Measurements from ENCODE around the gene ZP3.
"Not testable (repeated sequence)": the region's sequence is repeated elsewhere in the genome, so short reads cannot be mapped to it uniquely, and the experiment has no call there.

The ZP3 gene

GRCh38 chr7:76393116-76394031 lies 31.4 kb upstream of the ZP3 start:
- Histone ChIP-seq H3K4me3 (ENCODE audit: severe bottlenecking) (peak overlapping the region; percentile 46), H3K27ac (ENCODE audit: poor library complexity, severe bottlenecking) (peak overlapping the region; percentile 54)
- peak; percentile 89 for DNase-seq (ENCODE audit: low spot score)

DNA sequence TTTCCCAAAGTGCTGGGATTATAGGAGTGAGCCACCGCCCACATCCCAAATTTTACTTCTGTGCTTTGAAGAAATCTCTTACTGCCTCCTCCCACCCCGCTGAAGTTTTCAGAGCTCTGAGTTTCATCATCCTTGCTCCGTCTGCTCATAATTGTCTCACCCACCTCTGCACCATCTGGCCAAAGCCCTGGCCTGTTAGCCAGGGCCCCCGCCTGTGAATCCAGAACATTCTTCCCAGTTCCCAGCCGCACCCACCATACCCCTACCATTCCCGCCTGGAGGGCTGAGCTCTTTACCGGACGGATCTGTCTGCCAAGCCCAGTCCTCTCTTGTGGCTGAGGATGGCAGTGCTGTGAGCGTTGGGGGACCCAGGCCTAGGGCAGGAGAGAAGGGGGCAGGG lies 29.8 kb upstream of the ZP3 start:
- DNase-seq (ENCODE audit: low spot score): no peak
- H3K27ac ChIP-seq (ENCODE audit: poor library complexity, severe bottlenecking): no peak overlapping the region
- no peak for TF ChIP-seq CTCF (IDR thresholded peaks at IDR 0.05; ENCODE audit: poor library complexity, severe bottlenecking)
- no peaks in the 10 kb centered on the region for H3K36me3 ChIP-seq (ENCODE audit: low read depth)
- H3K4me1 ChIP-seq (ENCODE audit: insufficient read depth, poor library complexity, severe bottlenecking): peaks cover 3% of the 10 kb centered on the region
- H3K4me3 ChIP-seq (ENCODE audit: severe bottlenecking): no peak overlapping the region
- no peak for ATAC-seq (ENCODE audit: low read depth)
- no peaks in the 10 kb centered on the region for H3K27me3 ChIP-seq (ENCODE audit: insufficient read depth, poor library complexity, severe bottlenecking)
- no peaks in the 10 kb centered on the region for H3K9me3 ChIP-seq (ENCODE audit: severe bottlenecking)

More at GRCh38 chr7:76393116-76394031, 31.4 kb upstream of the ZP3 start:
- Histone ChIP-seq H3K4me1 (ENCODE audit: insufficient read depth, poor library complexity, severe bottlenecking) (peaks cover 3% of the 10 kb centered on the region), H3K36me3 (ENCODE audit: low read depth) (no peaks in the 10 kb centered on the region), H3K9me3 (ENCODE audit: severe bottlenecking) (no peaks in the 10 kb centered on the region), H3K27me3 (ENCODE audit: insufficient read depth, poor library complexity, severe bottlenecking) (no peaks in the 10 kb centered on the region)
- no peak for TF ChIP-seq CTCF (IDR thresholded peaks at IDR 0.05; ENCODE audit: poor library complexity, severe bottlenecking)
- ATAC-seq (ENCODE audit: low read depth): peak; percentile 79

DNA sequence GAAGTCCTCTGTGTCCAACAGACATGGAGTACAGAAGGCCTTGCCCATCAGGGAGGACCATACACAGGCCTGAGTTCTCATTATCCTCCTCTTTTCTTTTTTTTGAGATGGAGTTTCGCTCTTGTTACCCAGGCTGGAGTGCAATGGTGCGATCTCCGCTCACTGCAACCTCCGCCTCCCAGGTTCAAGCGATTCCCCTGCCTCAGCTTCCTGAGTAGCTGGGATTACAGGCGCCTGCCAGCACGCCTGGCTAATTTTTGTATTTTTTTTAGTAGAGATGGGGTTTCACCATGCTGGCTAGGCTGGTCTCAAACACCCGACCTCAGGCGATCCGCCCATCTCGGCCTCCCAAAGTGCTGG lies 29.2 kb upstream of the ZP3 start:
- H3K4me1 ChIP-seq (ENCODE audit: insufficient read depth, poor library complexity, severe bottlenecking); DNase-seq (ENCODE audit: low spot score); H3K27me3 ChIP-seq (ENCODE audit: insufficient read depth, poor library complexity, severe bottlenecking); H3K4me3 ChIP-seq (ENCODE audit: severe bottlenecking); ATAC-seq (ENCODE audit: low read depth); H3K27ac ChIP-seq (ENCODE audit: poor library complexity, severe bottlenecking); H3K36me3 ChIP-seq (ENCODE audit: low read depth); H3K9me3 ChIP-seq (ENCODE audit: severe bottlenecking): not testable (repeated sequence)

DNA sequence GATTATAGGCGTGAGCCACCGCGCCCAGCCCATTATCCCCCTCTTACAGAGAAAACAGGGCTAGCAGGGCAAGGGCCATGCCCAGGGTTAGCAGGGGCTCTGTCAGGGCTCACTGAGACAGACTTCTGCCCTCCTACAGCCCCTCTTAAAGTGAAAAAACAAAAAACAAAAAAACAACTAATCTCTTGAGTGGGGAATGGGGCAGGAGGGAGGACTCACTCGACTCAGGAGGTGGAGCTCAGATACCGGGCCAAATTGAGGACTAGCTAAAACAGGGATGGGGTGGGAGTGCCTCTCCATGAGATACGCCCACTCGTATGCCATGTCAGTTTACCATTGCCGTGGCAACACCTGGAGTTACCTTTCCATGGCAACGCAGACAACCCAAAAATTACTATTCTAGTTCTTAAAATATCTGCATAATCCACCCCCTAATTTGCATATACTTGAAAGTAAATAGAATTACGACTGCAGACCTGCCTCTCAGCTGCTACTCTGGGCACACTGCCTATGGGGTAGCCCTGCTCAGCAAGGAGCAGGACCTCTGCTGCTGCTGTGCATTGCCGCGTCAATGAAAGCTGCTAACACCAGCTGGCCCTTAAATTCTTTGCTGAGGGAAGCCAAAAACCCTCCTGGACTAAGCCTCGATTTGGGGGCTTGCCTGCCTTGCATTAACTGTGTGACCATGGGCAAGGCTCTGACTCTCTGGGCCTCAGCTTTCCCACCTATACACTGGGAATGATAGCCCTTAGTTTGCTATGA lies 28.6 kb upstream of the ZP3 start:
- H3K27ac ChIP-seq (ENCODE audit: poor library complexity, severe bottlenecking): peak overlapping the region; percentile 38
- ATAC-seq (ENCODE audit: low read depth): no peak
- H3K27me3 ChIP-seq (ENCODE audit: insufficient read depth, poor library complexity, severe bottlenecking): no peaks in the 10 kb centered on the region
- peaks cover 3% of the 10 kb centered on the region for H3K4me1 ChIP-seq (ENCODE audit: insufficient read depth, poor library complexity, severe bottlenecking)
- no peak for DNase-seq (ENCODE audit: low spot score)
- H3K4me3 ChIP-seq (ENCODE audit: severe bottlenecking): no peak overlapping the region
- no peak for TF ChIP-seq CTCF (IDR thresholded peaks at IDR 0.05; ENCODE audit: poor library complexity, severe bottlenecking)
- H3K9me3 ChIP-seq (ENCODE audit: severe bottlenecking): no peaks in the 10 kb centered on the region
- H3K36me3 ChIP-seq (ENCODE audit: low read depth): no peaks in the 10 kb centered on the region

DNA sequence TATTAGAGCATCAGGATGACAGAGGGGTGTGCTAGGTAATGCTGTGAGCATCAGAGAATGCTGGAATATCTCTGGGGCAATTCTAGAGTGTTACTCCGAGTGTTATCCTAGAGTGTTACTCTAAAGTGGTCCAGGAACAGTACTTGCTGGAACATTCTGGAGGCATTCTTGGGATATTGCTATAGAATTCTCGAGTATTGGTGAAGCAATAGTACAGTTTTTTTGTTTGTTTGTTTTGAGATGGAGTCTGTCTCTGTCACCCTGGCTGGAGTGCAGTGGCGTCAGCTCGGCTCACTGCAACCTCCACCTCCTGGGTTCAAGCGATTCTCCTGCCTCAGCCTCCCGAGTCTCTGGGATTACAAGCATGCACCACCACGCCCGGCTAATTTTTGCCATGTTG lies 27.9 kb upstream of the ZP3 start:
- no peak for DNase-seq (ENCODE audit: low spot score)

More for the DNA sequence above, 27.9 kb upstream of the ZP3 start:
- Histone ChIP-seq H3K27me3 (ENCODE audit: insufficient read depth, poor library complexity, severe bottlenecking) (no peaks in the 10 kb centered on the region), H3K9me3 (ENCODE audit: severe bottlenecking) (no peaks in the 10 kb centered on the region), H3K4me3 (ENCODE audit: severe bottlenecking) (peak overlapping the region; percentile 38), H3K36me3 (ENCODE audit: low read depth) (no peaks in the 10 kb centered on the region), H3K4me1 (ENCODE audit: insufficient read depth, poor library complexity, severe bottlenecking) (peaks cover 3% of the 10 kb centered on the region), H3K27ac (ENCODE audit: poor library complexity, severe bottlenecking) (peak overlapping the region; percentile 38)
- ATAC-seq (ENCODE audit: low read depth): no peak
- no peak for TF ChIP-seq CTCF (IDR thresholded peaks at IDR 0.05; ENCODE audit: poor library complexity, severe bottlenecking)
